HepG2 (cell line): Measurements from ENCODE around the gene RMRP. TPM values are rescaled to one million over a fixed set of nuclear protein-coding genes. Genes with fewer than 3 reads are reported as not detected.
A peak's percentile ranks its signal among the peaks of the same experiment; 100 is the strongest.

Source experiments
- ATAC-seq: fragments of 200-7000 bp; cut with Tn5 transposase; 3 replicates; pipeline ENCODE4 v1.9.1; 2020; ENCODE audit warnings: mild to moderate bottlenecking, moderate library complexity
- BruUV-seq: library from RNA; stranded (reverse); fragments of 400-500 nt; replicated peaks from 2 replicates; lab custom pipeline; 2021; lab: Mats Ljungman, UMichigan
- CTCF ChIA-PET: fragments of 300-600 bp; formaldehyde crosslinking; extraction: SDS; loops from one replicate; lab custom pipeline; 2021; ENCODE audit warnings: low total read pairs, inconsistent platforms, low intra/inter-chr PET ratio; lab: Yijun Ruan, JAX
- POLR2A ChIA-PET: fragments of 350-600 bp; sonication (Branson Sonifier 250); formaldehyde crosslinking; loops from one replicate; lab custom pipeline; 2020; ENCODE audit warnings: antibody characterized with exemption, inconsistent platforms; lab: Yijun Ruan, JAX
- DNase-seq: peaks from one replicate; pipeline ENCODE4 v3.0.0-alpha.2; 2015; ENCODE audit warnings: low spot score
- FAIRE-seq: peaks from 3 replicates; lab custom pipeline; 2011; peaks lifted over from hg19 to GRCh38; lab: Jason Lieb, UNC
- H2AFZ ChIP-seq: one replicate; pipeline ENCODE4 v1.6.1; 2011; ENCODE audit warnings: low read length, inconsistent platforms
- H3K27ac ChIP-seq: fragments of 300-600 bp; 3 replicates; pipeline ENCODE4 v1.8.0; 2011; ENCODE audit warnings: mixed run types, mild to moderate bottlenecking, mixed read lengths, low read length, inconsistent platforms; ENCODE audit not compliant: insufficient read depth; ENCODE audit errors: extremely low read length
- H3K27me3 ChIP-seq, 2 experiments: fragments of 200-600 bp in 1 of 2; 2 replicates in 1 of 2; 3 replicates in 1 of 2; pipeline versions ENCODE4 v1.6.0 to v1.8.0; 2011; ENCODE audit warnings: low read length in 2 of 2, mild to moderate bottlenecking in 2 of 2, moderate library complexity in 2 of 2, inconsistent platforms in 1 of 2; ENCODE audit not compliant: insufficient read depth in 2 of 2, control insufficient read depth in 1 of 2
- H3K36me3 ChIP-seq, 2 experiments: fragments of 200-600 bp in 1 of 2; replicated peaks in 1 of 2; 2 replicates in 1 of 2; 3 replicates in 1 of 2; pipeline versions ENCODE4 v1.5.1 to v1.8.0; 2011; ENCODE audit warnings: low read length in 2 of 2, inconsistent platforms in 1 of 2; ENCODE audit not compliant: insufficient read depth in 2 of 2, control insufficient read depth in 1 of 2
- H3K4me1 ChIP-seq: 2 replicates; pipeline ENCODE4 v1.5.1; 2012; ENCODE audit warnings: low read length, inconsistent platforms; ENCODE audit not compliant: insufficient read depth
- H3K4me2 ChIP-seq: 2 replicates; pipeline ENCODE4 v1.6.0; 2011; ENCODE audit warnings: low read depth, low read length, inconsistent platforms
- H3K4me3 ChIP-seq, 3 experiments: fragments of 200-600 bp in 1 of 3; sonication (generic), shearing (Covaris generic) in 1 of 3; replicated peaks in 1 of 3; 2 replicates each; pipeline ENCODE4 v1.5.1; 2011 to 2016; ENCODE audit warnings: low read length in 3 of 3, inconsistent platforms in 2 of 3, low read depth in 2 of 3, mild to moderate bottlenecking in 2 of 3, control low read depth in 1 of 3, mixed read lengths in 1 of 3; ENCODE audit not compliant: insufficient read depth in 1 of 3
- H3K79me2 ChIP-seq: one replicate; pipeline ENCODE4 v1.6.1; 2011; ENCODE audit warnings: low read length, inconsistent platforms; ENCODE audit not compliant: insufficient read depth
- H3K9ac ChIP-seq: 2 replicates; pipeline ENCODE4 v1.6.0; 2011; ENCODE audit warnings: mild to moderate bottlenecking, low read depth, low read length, inconsistent platforms; ENCODE audit not compliant: insufficient read depth
- H3K9me3 ChIP-seq: 2 replicates; pipeline ENCODE4 v1.5.1; 2012; ENCODE audit warnings: mild to moderate bottlenecking, low read length
- H4K20me1 ChIP-seq: 2 replicates; pipeline ENCODE4 v1.6.0; 2011; ENCODE audit warnings: inconsistent platforms, mild to moderate bottlenecking, low read length, moderate library complexity; ENCODE audit not compliant: insufficient read depth
- GTF2F1 ChIP-seq: fragments of 150-350 bp; IDR thresholded peaks from 2 replicates; pipeline ENCODE4 v1.6.1; 2014; ENCODE audit warnings: low read length
- KIAA2018 ChIP-seq: sonication (generic); formaldehyde crosslinking; IDR thresholded peaks from 2 replicates; pipeline ENCODE4 v1.5.0; 2020; ENCODE audit warnings: mild to moderate bottlenecking, missing genetic modification reagents, borderline replicate concordance
- NR3C1 ChIP-seq: sonication (generic); formaldehyde crosslinking; IDR thresholded peaks from 2 replicates; pipeline ENCODE4 v1.4.0; 2020; ENCODE audit warnings: missing genetic modification reagents
- POLR2G ChIP-seq: fragments of 200-400 bp; formaldehyde crosslinking; IDR thresholded peaks from 2 replicates; pipeline ENCODE4 v1.6.1; 2018; ENCODE audit warnings: mild to moderate bottlenecking, low read depth, low read length, moderate library complexity
- ZFP90 ChIP-seq: sonication (generic); formaldehyde crosslinking; IDR thresholded peaks from 2 replicates; pipeline ENCODE4 v1.8.0; 2022; ENCODE audit warnings: missing genetic modification reagents, mild to moderate bottlenecking, inconsistent platforms, borderline replicate concordance
- ZMYM2 ChIP-seq: sonication (generic); formaldehyde crosslinking; IDR thresholded peaks from 2 replicates; pipeline ENCODE4 v1.8.0; 2022; ENCODE audit warnings: mild to moderate bottlenecking, missing genetic modification reagents
- ZNF337 ChIP-seq: sonication (generic); formaldehyde crosslinking; IDR thresholded peaks from 2 replicates; pipeline ENCODE4 v1.5.1; 2020; ENCODE audit warnings: missing genetic modification reagents, low read depth, mild to moderate bottlenecking, borderline replicate concordance
- ZSCAN5A ChIP-seq: sonication (generic); formaldehyde crosslinking; IDR thresholded peaks from 2 replicates; pipeline ENCODE4 v1.8.0; 2022; ENCODE audit warnings: mild to moderate bottlenecking, missing genetic modification reagents, borderline replicate concordance
- WGBS: methylation state at CpG from one replicate; pipeline ENCODE4 v1.1.6; 2017; ENCODE audit warnings: low lambda C conversion rate; 5-methylcytosine and 5-hydroxymethylcytosine counted together
- in situ Hi-C: cut with HindIII; loops from 2 replicates; pipeline ENCODE4 v1.10.0; 2017; ENCODE audit warnings: low pct_unique_long_range_greater_than_20kb; ENCODE audit not compliant: extremely low pct_ligation_motif_present
- intact Hi-C: fragments of 100-400 bp; cut with micrococcal nuclease; formaldehyde crosslinking; loops from one replicate; pipeline ENCODE4 v1.10.0; 2022; ENCODE audit not compliant: unreplicated experiment
- polyA plus RNA-seq, 8 experiments: library from polyadenylated mRNA; depleted of rRNA in 3 of 8; stranded (reverse) in 7 of 8; unstranded in 1 of 8; fragments of >200 nt; fragmentation: Illumina TruSeq in 4 of 8; extraction: Trizol in 4 of 8; gene quantifications; 2 replicates each; pipeline versions ENCODE4 v1.2.1 to v1.2.3, GENCODE V29; 2011 to 2016; ENCODE audit warnings: low read depth in 4 of 8, missing spikeins in 1 of 8, mixed read lengths in 1 of 8; ENCODE audit not compliant: insufficient read depth in 1 of 8
- total RNA-seq, 5 experiments: library from RNA; depleted of rRNA; stranded (reverse); fragments of >200 nt; fragmentation: Illumina TruSeq; extraction: Trizol; gene quantifications; 2 replicates each; pipeline ENCODE4 v1.2.3, GENCODE V29; 2016; ENCODE audit warnings: low read depth in 1 of 5

Gene RMRP
- total and polyA plus RNA-seq, 2 of the 13 experiments (the other 11 are each of a cell fraction or from before 2014, with no cell fraction given), result 51.4 to 4,025 TPM

GRCh38 chr9:35629597-35629996 is 28.2 kb downstream of the RMRP start (continued):
- no peak for TF ChIP-seq KIAA2018

- no TSS peak for BruUV-seq
- ATAC-seq (peak; percentile 36), DNase-seq (no peak)
- WGBS, result 71% methylated on average over 6 of the region's 6 CpGs
- Histone ChIP-seq H3K36me3 (no peaks in the 10 kb centered on the region), H2AFZ (no peak overlapping the region), H3K9me3 (no peaks in the 10 kb centered on the region), H3K9ac (no peak overlapping the region)
- POLR2A ChIA-PET, result no interaction called here
- TF ChIP-seq ZSCAN5A (CRISPR knock-in tag), result no peak
- TF ChIP-seq POLR2G, result no peak
- no peak for TF ChIP-seq ZFP90 (CRISPR knock-in tag)
- no peak for TF ChIP-seq GTF2F1
- TF ChIP-seq NR3C1 (CRISPR knock-in tag), result no peak
- TF ChIP-seq ZMYM2 (CRISPR knock-in tag), result no peak
- TF ChIP-seq ZNF337, result no peak
- TF ChIP-seq, all 625 proteins: peak for 0
- CTCF ChIA-PET, result no interaction called here
- no peak overlapping the region for H3K4me3 ChIP-seq
- intact Hi-C loops (no loop called here), in situ Hi-C loops (no loop called here)
- no peak overlapping the region for H3K27ac ChIP-seq
- no peak overlapping the region for H3K4me2 ChIP-seq
- H3K4me1 ChIP-seq, result no peaks in the 10 kb centered on the region
- no peak for FAIRE-seq
- no peaks in the 10 kb centered on the region; a peak in 2 of 5 replicates for H3K27me3 ChIP-seq
- H4K20me1 ChIP-seq, result no peaks in the 10 kb centered on the region
- no peaks in the 10 kb centered on the region for H3K79me2 ChIP-seq
These were observed 29.3 kb downstream of the RMRP start for GRCh38 chr9:35628389-35628991.
